SK-N-SH (cell line): ENCODE results near the gene USP8. TPM values are rescaled to one million over a fixed set of nuclear protein-coding genes. Genes with fewer than 3 reads are reported as not detected.
"Not testable (repeated sequence)": the region's sequence is repeated elsewhere in the genome, so short reads cannot be mapped to it uniquely, and the experiment has no call there.

ENCODE experiments used
- CTCF ChIA-PET: fragments of 300-600, 350-600 bp; formaldehyde crosslinking; extraction: SDS; loops from one replicate; lab custom pipeline; 2021; lab: Yijun Ruan, JAX
- POLR2A ChIA-PET: fragments of 350-600 bp; sonication (Branson Sonifier 250); formaldehyde crosslinking; extraction: SDS; loops from one replicate; lab custom pipeline; 2020; ENCODE audit warnings: antibody characterized with exemption, inconsistent platforms; lab: Yijun Ruan, JAX
- DNase-seq: peaks from one replicate; pipeline ENCODE4 v3.0.0; 2012
- H2AFZ ChIP-seq: fragments of 200-600 bp; sonication (generic); 2 replicates; pipeline ENCODE4 v1.8.1; 2016; ENCODE audit warnings: antibody characterized with exemption, mild to moderate bottlenecking, low read depth
- H3F3A ChIP-seq: fragments of 200-600 bp; sonication (generic); replicated peaks from 2 replicates; pipeline ENCODE3; 2016; ENCODE audit warnings: antibody characterized with exemption, mild to moderate bottlenecking; ENCODE audit not compliant: insufficient read depth
- H3K27ac ChIP-seq, 2 experiments: fragments of 200-500 bp in 1 of 2; fragments of 200-600 bp in 1 of 2; sonication (Bioruptor generic) in 1 of 2; sonication (generic), shearing (Covaris generic) in 1 of 2; 2 replicates each; pipeline versions ENCODE4 v1.5.1 to v1.6.1; 2014 to 2016; ENCODE audit warnings: low read depth in 2 of 2, inconsistent platforms in 1 of 2, low read length in 1 of 2, mild to moderate bottlenecking in 1 of 2, mixed read lengths in 1 of 2
- H3K27me3 ChIP-seq: fragments of 200-600 bp; sonication (generic), shearing (Covaris generic); 2 replicates; pipeline ENCODE4 v1.6.1; 2016; ENCODE audit warnings: mixed run types; ENCODE audit not compliant: insufficient read depth
- H3K36me3 ChIP-seq, 2 experiments: fragments of 200-500 bp in 1 of 2; fragments of 200-600 bp in 1 of 2; sonication (Bioruptor generic) in 1 of 2; sonication (generic) in 1 of 2; replicated peaks in 1 of 2; 2 replicates each; pipeline versions ENCODE3 to v1.5.1; 2014 to 2016; ENCODE audit warnings: low read length in 1 of 2, mild to moderate bottlenecking in 1 of 2; ENCODE audit not compliant: insufficient read depth in 2 of 2, control insufficient read depth in 1 of 2
- H3K4me1 ChIP-seq, 2 experiments: fragments of 200-500 bp in 1 of 2; fragments of 200-600 bp in 1 of 2; sonication (Bioruptor generic) in 1 of 2; sonication (generic), shearing (Covaris generic) in 1 of 2; 2 replicates each; pipeline versions ENCODE4 v1.5.1 to v1.6.1; 2014 to 2016; ENCODE audit warnings: low read depth in 1 of 2, low read length in 1 of 2, mixed run types in 1 of 2; ENCODE audit not compliant: insufficient read depth in 2 of 2, control insufficient read depth in 1 of 2
- H3K4me2 ChIP-seq: fragments of 200-600 bp; sonication (generic), shearing (Covaris generic); 2 replicates; pipeline ENCODE4 v1.6.1; 2017; ENCODE audit warnings: mixed run types
- H3K4me3 ChIP-seq, 2 experiments: fragments of 200-500 bp in 1 of 2; fragments of 200-600 bp in 1 of 2; sonication (Bioruptor generic) in 1 of 2; sonication (generic), shearing (Covaris generic) in 1 of 2; 2 replicates each; pipeline versions ENCODE4 v1.5.1 to v1.8.1; 2014 to 2016; ENCODE audit warnings: low read depth in 2 of 2, inconsistent platforms in 1 of 2, low read length in 1 of 2, mild to moderate bottlenecking in 1 of 2, mixed read lengths in 1 of 2, moderate library complexity in 1 of 2
- H3K79me2 ChIP-seq: fragments of 200-600 bp; sonication (generic); 2 replicates; pipeline ENCODE4 v1.8.1; 2017; ENCODE audit warnings: mild to moderate bottlenecking; ENCODE audit not compliant: insufficient read depth
- H3K9ac ChIP-seq: fragments of 200-600 bp; sonication (generic); 2 replicates; pipeline ENCODE4 v1.6.1; 2017; ENCODE audit warnings: mixed run types
- H3K9me2 ChIP-seq: fragments of 200-600 bp; sonication (generic); 2 replicates; pipeline ENCODE4 v1.6.1; 2017; ENCODE audit warnings: mixed run types
- H3K9me3 ChIP-seq: fragments of 200-600 bp; sonication (generic); 2 replicates; pipeline ENCODE4 v1.6.1; 2017; ENCODE audit warnings: mixed run types, mild to moderate bottlenecking, moderate library complexity
- H4K20me1 ChIP-seq: fragments of 200-600 bp; sonication (generic); 2 replicates; pipeline ENCODE4 v1.6.1; 2017; ENCODE audit warnings: mild to moderate bottlenecking, mixed run types; ENCODE audit not compliant: insufficient read depth
- EP300 ChIP-seq, 2 experiments: IDR thresholded peaks; 2 replicates each; pipeline versions ENCODE4 v1.4.0 to v1.6.1; 2012; ENCODE audit warnings: borderline replicate concordance in 1 of 2, low read depth in 1 of 2, low read length in 1 of 2
- EZH2phosphoT487 ChIP-seq: fragments of 200-600 bp; sonication (generic); IDR thresholded peaks from 2 replicates; pipeline ENCODE4 v1.6.1; 2017; ENCODE audit warnings: low read depth, mixed run types, mild to moderate bottlenecking, antibody characterized with exemption, moderate library complexity, borderline replicate concordance
- FOXJ3 ChIP-seq: sonication (generic); formaldehyde crosslinking; IDR thresholded peaks from 2 replicates; pipeline ENCODE4 v1.5.1; 2020; ENCODE audit warnings: mild to moderate bottlenecking, missing genetic modification reagents
- GATA2 ChIP-seq: sonication (generic); formaldehyde crosslinking; IDR thresholded peaks from 2 replicates; pipeline ENCODE4 v1.5.0; 2020; ENCODE audit warnings: mild to moderate bottlenecking, missing genetic modification reagents
- JUND ChIP-seq: IDR thresholded peaks from 2 replicates; pipeline ENCODE4 v1.4.0; 2012
- NRF1 ChIP-seq: IDR thresholded peaks from 2 replicates; pipeline ENCODE4 v1.6.1; 2012; ENCODE audit warnings: low read depth, mild to moderate bottlenecking, low read length
- POLR2AphosphoS5 ChIP-seq: IDR thresholded peaks from 2 replicates; pipeline ENCODE4 v1.6.1; 2012; ENCODE audit warnings: low read depth, low read length
- RXRA ChIP-seq: IDR thresholded peaks from 2 replicates; pipeline ENCODE4 v1.4.0; 2012; ENCODE audit warnings: low read depth, mild to moderate bottlenecking, borderline replicate concordance
- SIN3A ChIP-seq: IDR thresholded peaks from 2 replicates; pipeline ENCODE4 v1.6.1; 2012; ENCODE audit warnings: low read depth, mild to moderate bottlenecking, low read length, moderate library complexity, borderline replicate concordance
- TAF1 ChIP-seq: IDR thresholded peaks from 2 replicates; pipeline ENCODE4 v1.6.1; 2012; ENCODE audit warnings: low read depth, mild to moderate bottlenecking, low read length, moderate library complexity, borderline replicate concordance
- TCF12 ChIP-seq: IDR thresholded peaks from 2 replicates; pipeline ENCODE4 v1.4.0; 2012
- YY1 ChIP-seq: IDR thresholded peaks from 2 replicates; pipeline ENCODE4 v1.4.0; 2012; ENCODE audit warnings: low read depth, mild to moderate bottlenecking
- WGBS: methylation state at CpG from one replicate; pipeline ENCODE4 v1.1.6; 2017; ENCODE audit warnings: low lambda C conversion rate; 5-methylcytosine and 5-hydroxymethylcytosine counted together
- polyA plus RNA-seq, 3 experiments: library from polyadenylated mRNA; depleted of rRNA; stranded (reverse); fragments of >200 nt; gene quantifications; 2 replicates each; pipeline ENCODE4 v1.2.3, GENCODE V29; 2012
- TF ChIP-seq, protein P1 (sequence below): fragments of 150-350 bp; IDR thresholded peaks from 2 replicates; pipeline ENCODE4 v1.6.1; 2016; ENCODE audit warnings: mild to moderate bottlenecking, low read depth, low read length
- TF ChIP-seq, protein P2 (sequence below): fragments of 150-350 bp; IDR thresholded peaks from 2 replicates; pipeline ENCODE4 v1.6.1; 2017; ENCODE audit warnings: antibody characterized with exemption, low read length, low read depth, borderline replicate concordance
- TF ChIP-seq, protein P3 (sequence below): IDR thresholded peaks from 2 replicates; pipeline ENCODE4 v1.4.0; 2012; ENCODE audit warnings: low read depth, borderline replicate concordance
- TF ChIP-seq, protein P4 (sequence below): IDR thresholded peaks from 2 replicates; pipeline ENCODE4 v1.6.1; 2012; ENCODE audit warnings: mild to moderate bottlenecking, low read depth, low read length, moderate library complexity
- TF ChIP-seq, protein P5 (sequence below): IDR thresholded peaks from 2 replicates; pipeline ENCODE4; 2012

The USP8 gene
- polyA plus RNA-seq, 1 of the 3 experiments (the other 2 are of a cell fraction): 23.4 TPM

DNA sequence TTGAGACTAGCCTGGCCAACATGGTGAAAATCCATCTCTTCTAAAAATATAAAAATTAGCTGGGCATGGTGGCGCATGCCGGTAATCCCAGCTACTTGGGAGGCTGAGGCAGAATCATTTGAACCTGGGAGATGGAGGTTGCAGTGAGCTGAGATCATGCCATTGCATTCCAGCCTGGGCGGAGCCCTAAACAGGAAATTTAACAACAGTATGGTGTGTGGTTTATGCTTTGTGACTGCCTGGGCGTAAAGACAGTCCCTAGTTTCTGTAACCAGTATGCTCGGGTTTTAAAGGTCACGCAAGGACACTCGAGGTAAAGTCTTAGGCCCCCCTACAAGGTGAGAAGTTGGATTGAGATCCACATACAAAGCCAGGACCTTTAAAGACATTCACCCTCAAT is 78.9 kb downstream of the USP8 start:
- Histone ChIP-seq H3K4me1 (no peaks in the 10 kb centered on the region), H2AFZ (no peak overlapping the region), H3F3A (peaks cover 8% of the 10 kb centered on the region), H3K36me3 (peaks cover 33 to 53% of the 10 kb centered on the region in 2 experiments), H3K4me2 (no peak overlapping the region), H3K9ac (no peak overlapping the region), H4K20me1 (no peaks in the 10 kb centered on the region), H3K79me2 (no peaks in the 10 kb centered on the region), H3K27me3 (no peaks in the 10 kb centered on the region), H3K4me3 (no peak overlapping the region), H3K9me3 (no peaks in the 10 kb centered on the region), H3K9me2 (no peaks in the 10 kb centered on the region), H3K27ac (no peak overlapping the region)
- 95% methylated on average over 7 of the region's 7 CpGs for WGBS
- no peak for TF ChIP-seq RXRA
- no peak for TF ChIP-seq EZH2phosphoT487
- TF ChIP-seq, protein P1, sequence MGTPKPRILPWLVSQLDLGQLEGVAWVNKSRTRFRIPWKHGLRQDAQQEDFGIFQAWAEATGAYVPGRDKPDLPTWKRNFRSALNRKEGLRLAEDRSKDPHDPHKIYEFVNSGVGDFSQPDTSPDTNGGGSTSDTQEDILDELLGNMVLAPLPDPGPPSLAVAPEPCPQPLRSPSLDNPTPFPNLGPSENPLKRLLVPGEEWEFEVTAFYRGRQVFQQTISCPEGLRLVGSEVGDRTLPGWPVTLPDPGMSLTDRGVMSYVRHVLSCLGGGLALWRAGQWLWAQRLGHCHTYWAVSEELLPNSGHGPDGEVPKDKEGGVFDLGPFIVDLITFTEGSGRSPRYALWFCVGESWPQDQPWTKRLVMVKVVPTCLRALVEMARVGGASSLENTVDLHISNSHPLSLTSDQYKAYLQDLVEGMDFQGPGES: no peak
- TF ChIP-seq EP300 (IDR thresholded peaks at IDR 0.05; ENCODE audit: borderline replicate concordance in 1 of 2, low read depth in 1 of 2, low read length in 1 of 2): no peak
- TF ChIP-seq FOXJ3 (CRISPR knock-in tag): no peak
- TF ChIP-seq, protein P2, sequence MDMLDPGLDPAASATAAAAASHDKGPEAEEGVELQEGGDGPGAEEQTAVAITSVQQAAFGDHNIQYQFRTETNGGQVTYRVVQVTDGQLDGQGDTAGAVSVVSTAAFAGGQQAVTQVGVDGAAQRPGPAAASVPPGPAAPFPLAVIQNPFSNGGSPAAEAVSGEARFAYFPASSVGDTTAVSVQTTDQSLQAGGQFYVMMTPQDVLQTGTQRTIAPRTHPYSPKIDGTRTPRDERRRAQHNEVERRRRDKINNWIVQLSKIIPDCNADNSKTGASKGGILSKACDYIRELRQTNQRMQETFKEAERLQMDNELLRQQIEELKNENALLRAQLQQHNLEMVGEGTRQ: no peak
- TF ChIP-seq, protein P3, sequence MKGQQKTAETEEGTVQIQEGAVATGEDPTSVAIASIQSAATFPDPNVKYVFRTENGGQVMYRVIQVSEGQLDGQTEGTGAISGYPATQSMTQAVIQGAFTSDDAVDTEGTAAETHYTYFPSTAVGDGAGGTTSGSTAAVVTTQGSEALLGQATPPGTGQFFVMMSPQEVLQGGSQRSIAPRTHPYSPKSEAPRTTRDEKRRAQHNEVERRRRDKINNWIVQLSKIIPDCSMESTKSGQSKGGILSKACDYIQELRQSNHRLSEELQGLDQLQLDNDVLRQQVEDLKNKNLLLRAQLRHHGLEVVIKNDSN: no peak
- TF ChIP-seq, protein P4, sequence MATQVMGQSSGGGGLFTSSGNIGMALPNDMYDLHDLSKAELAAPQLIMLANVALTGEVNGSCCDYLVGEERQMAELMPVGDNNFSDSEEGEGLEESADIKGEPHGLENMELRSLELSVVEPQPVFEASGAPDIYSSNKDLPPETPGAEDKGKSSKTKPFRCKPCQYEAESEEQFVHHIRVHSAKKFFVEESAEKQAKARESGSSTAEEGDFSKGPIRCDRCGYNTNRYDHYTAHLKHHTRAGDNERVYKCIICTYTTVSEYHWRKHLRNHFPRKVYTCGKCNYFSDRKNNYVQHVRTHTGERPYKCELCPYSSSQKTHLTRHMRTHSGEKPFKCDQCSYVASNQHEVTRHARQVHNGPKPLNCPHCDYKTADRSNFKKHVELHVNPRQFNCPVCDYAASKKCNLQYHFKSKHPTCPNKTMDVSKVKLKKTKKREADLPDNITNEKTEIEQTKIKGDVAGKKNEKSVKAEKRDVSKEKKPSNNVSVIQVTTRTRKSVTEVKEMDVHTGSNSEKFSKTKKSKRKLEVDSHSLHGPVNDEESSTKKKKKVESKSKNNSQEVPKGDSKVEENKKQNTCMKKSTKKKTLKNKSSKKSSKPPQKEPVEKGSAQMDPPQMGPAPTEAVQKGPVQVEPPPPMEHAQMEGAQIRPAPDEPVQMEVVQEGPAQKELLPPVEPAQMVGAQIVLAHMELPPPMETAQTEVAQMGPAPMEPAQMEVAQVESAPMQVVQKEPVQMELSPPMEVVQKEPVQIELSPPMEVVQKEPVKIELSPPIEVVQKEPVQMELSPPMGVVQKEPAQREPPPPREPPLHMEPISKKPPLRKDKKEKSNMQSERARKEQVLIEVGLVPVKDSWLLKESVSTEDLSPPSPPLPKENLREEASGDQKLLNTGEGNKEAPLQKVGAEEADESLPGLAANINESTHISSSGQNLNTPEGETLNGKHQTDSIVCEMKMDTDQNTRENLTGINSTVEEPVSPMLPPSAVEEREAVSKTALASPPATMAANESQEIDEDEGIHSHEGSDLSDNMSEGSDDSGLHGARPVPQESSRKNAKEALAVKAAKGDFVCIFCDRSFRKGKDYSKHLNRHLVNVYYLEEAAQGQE: no peak
- TF ChIP-seq GATA2: no peak
- no peak for TF ChIP-seq SIN3A
- TF ChIP-seq TAF1: no peak
- no peak for TF ChIP-seq TCF12
- no peak for TF ChIP-seq NRF1
- TF ChIP-seq YY1: no peak
- no peak for TF ChIP-seq JUND
- TF ChIP-seq, protein P5, sequence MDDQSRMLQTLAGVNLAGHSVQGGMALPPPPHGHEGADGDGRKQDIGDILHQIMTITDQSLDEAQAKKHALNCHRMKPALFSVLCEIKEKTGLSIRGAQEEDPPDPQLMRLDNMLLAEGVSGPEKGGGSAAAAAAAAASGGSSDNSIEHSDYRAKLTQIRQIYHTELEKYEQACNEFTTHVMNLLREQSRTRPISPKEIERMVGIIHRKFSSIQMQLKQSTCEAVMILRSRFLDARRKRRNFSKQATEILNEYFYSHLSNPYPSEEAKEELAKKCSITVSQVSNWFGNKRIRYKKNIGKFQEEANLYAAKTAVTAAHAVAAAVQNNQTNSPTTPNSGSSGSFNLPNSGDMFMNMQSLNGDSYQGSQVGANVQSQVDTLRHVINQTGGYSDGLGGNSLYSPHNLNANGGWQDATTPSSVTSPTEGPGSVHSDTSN: no peak
- no peak for TF ChIP-seq POLR2AphosphoS5
- POLR2A ChIA-PET: no interaction called here
- CTCF ChIA-PET: no interaction called here
- no peak for DNase-seq

DNA sequence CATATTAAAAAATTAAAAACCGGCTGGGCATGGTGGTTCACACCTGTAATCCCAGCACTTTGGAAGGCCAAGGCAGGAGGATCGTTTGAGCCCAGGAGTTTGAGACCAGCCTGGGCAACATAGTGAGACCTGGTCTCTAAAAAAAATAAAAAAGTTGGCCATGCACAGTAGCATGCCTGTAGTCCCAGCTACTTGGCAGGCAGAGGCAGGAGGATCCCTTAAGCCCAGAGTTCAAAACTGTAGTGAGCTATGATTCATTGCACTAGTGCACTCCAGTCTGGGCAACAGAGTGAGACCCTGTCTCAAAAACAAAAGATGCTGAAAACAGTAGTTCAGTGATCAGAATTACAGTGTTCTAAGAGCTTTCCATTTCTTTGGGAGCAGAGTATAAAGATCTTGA is 81.5 kb downstream of the USP8 start:
- H2AFZ ChIP-seq, H4K20me1 ChIP-seq, H3K9me2 ChIP-seq, H3F3A ChIP-seq, CTCF ChIA-PET, H3K4me3 ChIP-seq, H3K4me2 ChIP-seq, H3K79me2 ChIP-seq, H3K9me3 ChIP-seq, H3K27me3 ChIP-seq, H3K9ac ChIP-seq, DNase-seq, H3K4me1 ChIP-seq, H3K27ac ChIP-seq, POLR2A ChIA-PET: not testable (repeated sequence)
- peaks cover 8 to 28% of the 10 kb centered on the region in 2 experiments for H3K36me3 ChIP-seq
- 77% methylated on average over 2 of the region's 2 CpGs for WGBS
